Smooth muscle cell of the coronary artery (primary cell): Measurements from ENCODE around the gene HHAT. TPM values are rescaled to one million over a fixed set of nuclear protein-coding genes. Genes with fewer than 3 reads are reported as not detected.

Source experiments
- total RNA-seq: library from RNA; depleted of rRNA; stranded (reverse); fragments of >200 nt; gene quantifications from 2 replicates; pipeline ENCODE4 v1.2.3, GENCODE V29; 2014; ENCODE audit warnings: low replicate concordance

The HHAT gene
- 1.1 and 3.9 TPM in 2 replicates for total RNA-seq

DNA sequence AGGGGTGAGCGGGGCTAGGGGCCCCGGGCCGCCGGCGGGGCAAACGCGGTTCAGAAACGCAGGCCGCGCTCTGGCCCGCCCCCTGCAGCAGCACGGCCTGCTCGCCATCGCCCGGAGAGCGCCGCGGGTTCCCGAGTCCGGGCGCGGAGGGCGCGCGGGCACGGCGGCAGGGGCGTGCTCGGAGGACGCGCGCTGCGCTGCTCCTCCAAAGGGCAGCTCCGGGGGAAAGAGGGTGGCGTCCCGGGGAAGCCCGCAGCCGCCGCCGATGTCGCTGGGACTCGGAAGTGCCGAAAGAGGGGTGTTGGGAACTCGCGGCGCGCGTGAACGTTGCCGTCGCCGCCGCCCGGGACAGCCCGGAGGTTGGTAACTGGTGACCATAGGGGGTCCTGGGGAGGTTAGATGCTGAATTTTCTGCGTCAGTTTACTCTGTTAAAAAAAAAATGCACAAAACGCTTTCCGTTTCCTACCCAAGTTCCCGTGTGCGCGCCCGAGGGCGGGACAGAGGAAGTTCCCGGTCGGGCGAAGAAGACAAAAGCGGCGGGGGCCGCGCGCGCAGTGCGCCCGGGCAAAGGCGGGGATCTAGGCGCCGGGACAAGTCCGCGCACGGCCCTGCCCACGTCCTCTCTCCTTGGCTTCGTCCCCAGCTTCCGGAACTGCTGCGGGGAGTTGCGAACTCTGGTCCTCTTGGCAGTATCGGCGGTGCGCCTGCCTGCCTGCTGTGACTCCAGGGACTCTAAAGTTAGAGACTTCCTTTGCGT lies at the start of gene HHAT:
TSS of gene HHAT (plus strand) at position 157 of the 758 bp plus-strand sequence. CDS start 20,074 bp downstream, outside the sequence.

Other genes starting within 250 kb of the HHAT start
- gene SERTAD4, start 96.1 kb upstream of the HHAT start, total RNA-seq: 2.8 TPM in 1 of 2 replicates, not detected in the other